GM21619 (cell line): ENCODE data around the gene MPZL2.
A peak's percentile ranks its signal among the peaks of the same experiment; 100 is the strongest.

Experiments used
- ATAC-seq: cut with Tn5 transposase; IDR thresholded peaks from one replicate; pipeline ENCODE4 v1.9.1; 2021; ENCODE audit not compliant: unreplicated experiment

The MPZL2 gene

GRCh38 chr11:118283756-118284350, 19.8 kb upstream of the MPZL2 start:
- ATAC-seq: no peak

- ATAC-seq: no peak
Observed at GRCh38 chr11:118283037-118283636, 19.0 kb upstream of the MPZL2 start.

GRCh38 chr11:118282606-118283005, 18.5 kb upstream of the MPZL2 start:
- no peak for ATAC-seq

- ATAC-seq: no peak
Observed at GRCh38 chr11:118281284-118281683, 17.2 kb upstream of the MPZL2 start.

GRCh38 chr11:118277312-118277711, 13.2 kb upstream of the MPZL2 start:
- no peak for ATAC-seq

GRCh38 chr11:118276422-118276821, 12.3 kb upstream of the MPZL2 start:
- ATAC-seq: no peak

- ATAC-seq: no peak
Observed at GRCh38 chr11:118275176-118275575, 11.1 kb upstream of the MPZL2 start.

- ATAC-seq: no peak
Observed at GRCh38 chr11:118274186-118274585, 10.1 kb upstream of the MPZL2 start.

GRCh38 chr11:118272001-118272400, 7.9 kb upstream of the MPZL2 start:
- ATAC-seq: no peak

GRCh38 chr11:118267486-118267885, 3.4 kb upstream of the MPZL2 start:
- ATAC-seq: no peak

GRCh38 chr11:118265954-118266353, 1.9 kb upstream of the MPZL2 start:
- ATAC-seq: no peak

- ATAC-seq: no peak
Observed at GRCh38 chr11:118264569-118265465, 720 bp upstream of the MPZL2 start.

GRCh38 chr11:118263112-118263511, 985 bp downstream of the MPZL2 start:
- ATAC-seq: no peak

- no peak for ATAC-seq
Observed at GRCh38 chr11:118260353-118260752, 3.7 kb downstream of the MPZL2 start.

- no peak for ATAC-seq
Observed at GRCh38 chr11:118259138-118259537, 5.0 kb downstream of the MPZL2 start.

- no peak for ATAC-seq
Observed at GRCh38 chr11:118258410-118258809, 5.7 kb downstream of the MPZL2 start.

- ATAC-seq: no peak
Observed at GRCh38 chr11:118252688-118253087, 11.4 kb downstream of the MPZL2 start.

GRCh38 chr11:118251858-118252652, 12.0 kb downstream of the MPZL2 start, which contains the start of gene MPZL3:
Gene MPZL3, minus strand, starts transcription at chr11:118252365. Its CDS starts 71 bp downstream, at chr11:118252294.
- ATAC-seq: peak; percentile 79

GRCh38 chr11:118247041-118247440, 17.1 kb downstream of the MPZL2 start:
- ATAC-seq: no peak

GRCh38 chr11:118245936-118246562, 18.0 kb downstream of the MPZL2 start:
- no peak for ATAC-seq
